HG03139 (cell line): ENCODE results near the gene ILKAP.

Experiments
- ATAC-seq: cut with Tn5 transposase; IDR thresholded peaks from one replicate; pipeline ENCODE4 v1.9.1; 2021; ENCODE audit not compliant: unreplicated experiment

Gene ILKAP

GRCh38 chr2:238166391-238167343 lies 36.8 kb downstream of the ILKAP start:
- ATAC-seq = no peak

- no peak for ATAC-seq
Measured at GRCh38 chr2:238165288-238165921, 38.1 kb downstream of the ILKAP start.

- ATAC-seq = no peak
Measured at GRCh38 chr2:238164906-238165287, 38.6 kb downstream of the ILKAP start.

GRCh38 chr2:238163481-238164198 lies 39.9 kb downstream of the ILKAP start:
- ATAC-seq = no peak

- no peak for ATAC-seq
Measured at GRCh38 chr2:238162846-238163441, 40.6 kb downstream of the ILKAP start.

- ATAC-seq = no peak
Measured at GRCh38 chr2:238162251-238162845, 41.1 kb downstream of the ILKAP start.

- ATAC-seq = no peak
Measured at GRCh38 chr2:238161291-238162051, 42.0 kb downstream of the ILKAP start.

GRCh38 chr2:238160206-238161129 lies 43.0 kb downstream of the ILKAP start:
- ATAC-seq = no peak

GRCh38 chr2:238159661-238160205 lies 43.8 kb downstream of the ILKAP start:
- ATAC-seq = no peak

- ATAC-seq = no peak
Measured at GRCh38 chr2:238159071-238159539, 44.4 kb downstream of the ILKAP start.

GRCh38 chr2:238158509-238159070 lies 44.9 kb downstream of the ILKAP start, which contains the start of gene ERFE:
Gene ERFE, plus strand, starts transcription at chr2:238158970. Its CDS starts 38 bp downstream, at chr2:238159008.
- ATAC-seq = no peak

- ATAC-seq = no peak
Measured at GRCh38 chr2:238158018-238158508, 45.4 kb downstream of the ILKAP start.

GRCh38 chr2:238157506-238158017 lies 45.9 kb downstream of the ILKAP start:
- ATAC-seq = no peak

GRCh38 chr2:238155761-238156694 lies 47.5 kb downstream of the ILKAP start:
- no peak for ATAC-seq

GRCh38 chr2:238155051-238155760 lies 48.3 kb downstream of the ILKAP start:
- no peak for ATAC-seq

- ATAC-seq = no peak
Measured at GRCh38 chr2:238154570-238154969, 48.9 kb downstream of the ILKAP start.
